NOMO-1 treated with DMSO at 0.1 percent for 48 hours (cell line): ENCODE results near the gene PIGH.

ENCODE experiments used
- DNase-seq: peaks from one replicate; lab custom pipeline; 2025; ENCODE audit not compliant: unreplicated experiment; lab: John Stamatoyannopoulos, UW

The PIGH gene

DNA sequence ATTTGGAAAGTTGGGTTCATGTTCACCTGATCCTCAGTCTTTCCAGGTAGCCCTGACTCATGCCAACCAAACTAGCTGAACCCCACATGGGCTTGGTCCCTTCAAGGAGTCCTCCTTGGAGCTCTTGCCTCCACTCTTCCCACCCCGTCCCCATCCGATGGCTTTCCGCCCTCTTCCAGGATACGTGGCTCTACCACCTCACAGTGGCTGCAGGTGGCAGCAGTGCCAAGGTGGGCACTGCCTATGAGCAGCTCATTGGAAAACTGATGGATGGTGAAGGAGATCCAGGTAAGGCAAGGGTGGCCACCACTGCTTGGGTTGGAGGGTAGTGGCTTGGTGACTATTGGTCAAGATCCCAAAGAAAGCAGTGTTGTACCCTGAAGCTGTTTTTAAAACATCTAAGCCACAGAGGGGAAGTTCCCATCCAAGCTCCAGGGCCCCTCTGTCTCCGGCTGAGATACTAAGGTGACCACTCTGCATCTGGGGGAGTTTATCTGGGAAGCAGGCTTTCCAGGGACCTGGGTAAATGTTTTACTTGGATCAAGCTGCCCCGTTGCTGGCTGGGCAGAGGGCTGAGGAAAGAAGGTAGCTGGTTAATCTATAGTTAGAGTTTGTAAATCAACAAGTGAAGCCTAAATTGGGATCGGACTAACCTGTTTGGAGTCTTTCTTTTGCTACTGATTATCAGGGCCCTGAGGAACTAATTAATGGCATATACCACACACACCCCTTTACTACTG lies 23.7 kb downstream of the PIGH start:
- DNase-seq, result no peak

DNA sequence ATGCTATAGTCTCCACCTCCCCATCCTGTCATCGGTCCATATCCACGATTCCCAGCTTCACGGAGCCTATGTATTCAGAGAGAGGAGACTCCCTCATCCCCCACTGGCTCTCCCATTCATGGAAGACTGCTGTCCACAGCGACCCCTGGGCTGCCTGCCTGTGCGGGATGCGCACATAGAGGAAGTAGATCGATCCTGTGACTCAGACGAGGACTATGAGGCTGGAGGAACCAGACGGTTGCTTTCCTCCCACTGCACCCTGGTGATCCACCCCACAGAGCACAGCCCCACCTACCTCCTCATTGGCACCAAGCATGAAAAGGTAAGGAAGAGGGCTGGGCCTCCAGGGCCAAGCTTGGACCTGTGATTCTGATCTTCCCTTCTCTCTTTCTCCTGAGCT lies 24.4 kb downstream of the PIGH start:
- peak; percentile 30 for DNase-seq

DNA sequence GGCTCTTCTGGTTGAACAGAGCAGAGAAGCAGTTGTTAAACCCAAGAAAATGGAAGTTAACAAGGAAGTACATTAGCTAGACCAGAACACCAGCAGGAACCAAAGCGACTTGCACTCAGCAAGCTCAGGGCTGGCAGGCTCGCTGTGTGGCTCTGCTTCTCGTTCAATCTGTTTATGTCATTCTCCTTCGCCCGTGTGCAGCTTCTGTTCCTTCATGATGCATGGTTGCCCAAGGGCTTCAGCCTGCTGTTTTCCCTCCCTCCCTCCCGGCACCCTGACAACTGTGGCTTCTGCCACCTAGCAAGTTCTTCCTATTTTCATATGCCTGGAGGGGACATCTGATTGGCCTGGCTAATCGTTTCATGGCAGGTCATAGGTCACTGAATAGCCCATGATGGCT lies 25.3 kb downstream of the PIGH start:
- no peak for DNase-seq

DNA sequence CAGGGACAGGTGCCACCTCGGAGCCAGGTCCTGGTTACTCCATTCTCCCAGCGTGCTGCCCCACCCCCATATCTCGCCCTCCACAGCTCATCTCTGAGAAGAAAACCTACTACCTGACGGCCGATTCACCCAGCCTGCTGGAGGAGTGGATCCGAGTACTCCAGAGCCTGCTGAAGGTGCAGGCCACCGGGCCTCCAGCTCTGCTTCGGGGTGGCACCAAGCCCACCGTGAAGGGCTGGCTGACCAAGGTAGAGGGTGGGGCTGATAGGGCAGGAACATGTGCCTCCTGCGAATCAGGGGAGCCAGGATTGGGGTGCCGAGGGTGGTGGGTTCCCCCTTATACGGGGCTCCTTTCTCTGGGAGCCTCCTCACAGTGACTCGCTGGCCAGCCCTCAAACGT lies 25.9 kb downstream of the PIGH start:
- no peak for DNase-seq

DNA sequence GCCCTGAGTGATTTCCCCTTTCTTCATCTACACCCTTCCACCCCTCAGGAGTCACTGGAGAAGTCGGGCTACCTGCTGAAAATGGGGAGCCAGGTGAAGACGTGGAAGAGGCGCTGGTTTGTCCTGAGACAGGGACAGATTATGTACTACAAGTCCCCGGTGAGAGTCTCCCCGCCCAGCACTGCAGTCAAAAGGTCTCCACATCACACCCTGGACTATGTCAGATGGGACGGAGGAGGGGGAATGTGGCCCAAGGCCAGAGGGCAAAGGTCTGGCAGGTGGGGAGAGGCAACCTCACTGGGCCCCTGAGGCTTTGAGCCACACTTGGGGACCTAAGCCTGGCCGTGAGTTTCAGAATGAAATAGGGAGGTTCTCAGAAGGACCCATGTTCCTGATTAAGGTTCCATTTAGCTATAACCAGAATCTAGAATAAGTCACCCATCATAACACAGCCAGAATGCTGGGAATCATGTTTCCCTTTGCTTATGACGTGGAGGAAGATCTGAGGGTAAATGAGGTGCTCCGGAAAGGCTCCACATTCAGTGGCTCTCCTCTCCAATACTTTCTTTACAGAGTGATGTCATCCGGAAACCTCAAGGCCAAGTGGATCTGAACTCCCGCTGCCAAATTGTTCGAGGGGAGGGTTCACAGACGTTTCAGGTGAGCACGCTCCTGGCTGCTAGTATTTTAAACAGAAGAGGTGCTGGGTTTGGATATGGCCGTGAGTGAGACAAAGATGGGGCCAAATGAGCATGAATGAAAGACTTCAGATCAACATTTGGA lies 26.6 kb downstream of the PIGH start:
- DNase-seq, result no peak

DNA sequence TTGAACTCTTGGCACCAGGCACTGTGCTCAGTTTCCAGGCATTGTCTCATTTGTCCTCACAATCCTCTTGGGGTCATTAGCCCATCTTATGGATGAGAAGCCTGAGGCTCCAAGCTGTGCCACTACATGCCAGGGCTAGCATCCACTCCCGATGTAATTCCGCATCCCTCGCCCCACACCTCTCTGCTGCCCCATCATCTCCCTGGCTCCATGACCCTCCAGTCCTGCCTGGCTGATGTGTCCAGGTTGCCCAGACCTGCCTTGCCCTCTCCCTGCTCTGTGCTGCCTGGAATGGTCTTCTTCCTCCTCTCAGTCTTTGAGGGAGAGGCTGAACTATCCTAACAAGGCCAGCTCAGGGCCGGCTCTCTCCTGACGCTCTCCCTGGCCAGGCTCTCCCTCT lies 27.5 kb downstream of the PIGH start:
- no peak for DNase-seq

DNA sequence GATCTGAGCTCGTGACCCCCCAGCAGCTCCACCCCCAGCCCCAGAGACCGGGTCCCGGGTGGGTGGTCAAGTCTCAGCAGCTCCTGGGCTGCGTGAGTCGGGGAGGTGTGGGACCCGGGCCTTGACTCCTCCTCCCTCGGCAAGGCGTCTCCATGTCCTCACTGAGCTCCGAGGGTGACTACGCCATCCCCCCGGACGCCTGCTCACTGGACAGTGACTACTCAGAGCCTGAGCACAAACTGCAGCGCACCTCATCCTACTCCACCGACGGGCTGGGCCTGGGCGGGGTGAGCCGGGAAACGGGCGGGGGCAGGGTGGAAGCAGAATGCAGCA lies 28.1 kb downstream of the PIGH start:
- DNase-seq, result no peak

DNA sequence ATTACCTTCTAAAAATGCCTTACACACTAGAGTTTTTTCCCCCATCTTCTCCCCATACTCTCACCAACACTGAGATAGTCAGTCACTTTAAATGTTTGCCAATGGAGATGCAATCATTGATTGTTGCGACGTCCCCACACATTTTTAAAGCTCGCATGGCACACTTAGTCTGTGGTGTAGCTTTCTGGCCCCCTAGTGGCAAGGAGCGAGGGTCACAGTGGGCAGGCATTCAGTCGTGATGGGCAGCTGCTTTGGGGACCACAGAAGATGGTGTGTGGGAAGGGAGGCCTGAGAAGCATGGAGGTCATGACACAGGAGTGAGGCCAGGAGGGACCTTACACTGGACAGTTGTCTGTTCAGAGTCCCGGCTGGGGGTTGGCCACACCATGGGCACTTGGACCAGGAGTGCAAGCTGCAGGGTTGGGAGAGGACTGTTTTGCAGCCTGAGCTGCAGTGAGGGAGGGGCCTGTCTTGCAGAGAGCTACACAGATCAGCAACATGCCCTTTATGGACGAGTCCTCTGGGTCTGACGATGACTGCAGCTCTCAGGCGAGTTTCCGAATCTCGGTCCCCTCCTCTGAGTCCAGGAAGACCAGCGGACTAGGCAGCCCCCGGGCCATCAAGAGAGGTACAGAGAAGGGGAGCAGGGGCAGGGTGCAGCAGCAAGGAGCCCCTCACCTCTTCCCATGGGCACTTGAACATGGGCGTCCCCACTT lies 28.6 kb downstream of the PIGH start:
- DNase-seq, result peak; percentile 40

DNA sequence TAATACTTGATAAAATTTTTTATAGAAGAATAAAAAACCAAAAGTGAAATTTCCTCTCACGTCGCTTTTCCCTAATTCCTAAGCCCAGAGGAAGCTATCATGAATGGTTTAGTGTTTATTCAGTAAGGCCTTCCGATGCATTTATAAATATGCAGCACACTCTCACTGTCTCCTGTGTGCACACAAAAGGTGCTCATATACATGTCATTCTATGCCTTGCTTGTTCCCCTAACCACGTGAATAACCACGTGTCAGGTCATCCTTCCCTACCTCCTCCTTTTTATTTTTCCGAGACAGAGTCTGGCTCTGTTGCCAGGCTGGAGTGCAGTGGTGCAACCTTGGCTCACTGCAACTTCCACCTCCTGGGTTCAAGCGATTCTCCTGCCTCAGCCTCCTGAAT lies 29.6 kb downstream of the PIGH start:
- DNase-seq, result no peak

DNA sequence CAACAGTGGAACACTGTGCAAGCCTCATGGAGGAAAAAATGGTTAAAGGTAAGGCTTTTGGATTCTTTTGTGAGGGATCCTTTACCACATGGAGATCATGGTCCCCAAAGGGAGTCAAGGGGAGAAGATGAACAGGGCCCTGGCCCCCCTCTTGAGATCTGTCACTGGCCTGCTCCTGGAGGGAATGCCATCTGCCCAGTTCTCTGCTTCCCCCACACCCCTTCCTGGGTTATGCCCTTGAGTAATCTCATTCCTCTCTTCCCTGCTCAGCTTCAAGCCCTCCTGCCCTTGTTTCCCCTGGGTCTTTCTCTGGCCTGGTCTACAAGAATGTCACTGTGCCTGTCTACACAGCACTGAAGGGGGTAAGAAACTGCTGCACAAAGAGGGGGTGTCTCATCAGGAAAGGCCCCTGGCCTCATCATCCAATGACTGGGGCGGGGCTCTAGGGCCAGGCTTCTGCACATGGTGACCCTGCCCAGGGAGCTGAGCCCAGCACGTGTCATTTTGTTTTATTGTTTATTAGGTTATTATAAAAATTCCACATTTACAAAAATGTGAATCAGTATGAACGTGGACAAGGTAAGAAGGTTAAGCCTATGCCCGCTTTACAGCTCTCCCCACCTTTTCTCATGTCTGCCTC lies 30.3 kb downstream of the PIGH start:
- no peak for DNase-seq

DNA sequence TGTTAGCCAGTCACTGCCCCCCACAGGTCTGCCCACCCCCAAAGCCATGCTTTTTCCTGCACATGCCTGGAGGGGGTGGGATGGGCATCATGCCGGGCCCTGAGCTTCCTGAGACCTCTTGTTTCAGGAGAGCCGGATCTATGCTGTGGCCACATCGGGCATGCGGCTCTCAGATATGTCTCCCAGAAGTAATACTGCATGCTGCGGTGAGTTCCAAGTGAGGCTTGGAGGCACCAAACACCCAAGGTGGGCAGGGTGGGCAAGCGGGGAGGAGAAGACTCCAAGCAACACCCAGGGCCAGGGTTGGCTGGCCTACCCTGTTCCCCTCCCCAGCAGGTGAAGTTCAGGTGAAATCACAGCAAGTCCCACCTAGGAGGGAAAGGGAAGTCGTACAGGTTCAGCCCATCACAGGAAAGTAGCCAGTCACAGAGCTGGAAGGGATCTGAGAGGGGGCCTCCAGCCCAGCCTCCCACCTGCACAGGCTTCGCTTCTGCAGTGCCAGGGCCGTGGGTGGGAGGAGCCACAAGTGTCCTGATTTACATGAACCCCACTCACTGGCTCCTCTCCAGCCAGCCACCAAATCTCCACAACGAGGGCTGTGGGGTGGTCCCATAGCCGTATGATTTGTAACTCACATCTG lies 30.9 kb downstream of the PIGH start:
- no peak for DNase-seq

DNA sequence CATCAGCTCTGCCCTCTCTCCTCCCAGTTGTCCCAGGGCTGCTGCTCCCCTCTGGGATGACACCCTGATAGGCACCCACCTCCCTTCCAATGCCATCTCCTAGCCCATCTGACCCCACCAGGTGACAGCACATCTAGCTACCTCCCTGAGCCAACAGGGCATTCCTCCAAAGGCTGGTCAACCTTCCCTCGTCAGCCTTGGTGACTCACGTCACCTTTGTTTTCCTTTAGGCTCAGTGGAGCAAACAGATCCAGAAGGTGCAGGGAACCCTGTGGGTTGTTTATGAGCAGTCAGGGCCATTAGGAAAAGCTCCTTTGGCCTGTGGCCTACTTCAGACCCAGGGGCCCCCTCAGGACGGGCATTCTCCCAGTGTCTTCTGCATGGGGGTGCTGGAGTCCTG lies 32.4 kb downstream of the PIGH start:
- DNase-seq, result no peak

DNA sequence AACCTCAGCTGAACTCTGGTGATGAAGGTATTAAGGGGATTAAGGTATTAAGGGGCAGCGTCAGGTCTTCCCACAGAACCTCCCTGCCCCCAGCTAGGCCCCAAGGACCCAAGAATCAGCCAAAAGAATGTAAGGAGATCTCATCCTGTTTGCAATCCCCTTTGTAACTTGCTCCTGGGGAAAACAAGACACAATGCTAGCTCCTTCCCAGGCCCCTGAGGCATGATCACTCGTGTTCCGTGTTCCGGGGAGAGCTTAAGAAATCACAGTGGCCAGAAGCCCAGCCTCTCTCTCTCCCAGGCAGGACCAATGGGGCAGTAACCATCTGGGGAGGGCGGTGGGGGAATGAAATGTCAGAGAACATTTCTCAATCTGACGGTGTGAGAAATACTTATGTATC lies 33.2 kb downstream of the PIGH start:
- DNase-seq, result no peak

DNA sequence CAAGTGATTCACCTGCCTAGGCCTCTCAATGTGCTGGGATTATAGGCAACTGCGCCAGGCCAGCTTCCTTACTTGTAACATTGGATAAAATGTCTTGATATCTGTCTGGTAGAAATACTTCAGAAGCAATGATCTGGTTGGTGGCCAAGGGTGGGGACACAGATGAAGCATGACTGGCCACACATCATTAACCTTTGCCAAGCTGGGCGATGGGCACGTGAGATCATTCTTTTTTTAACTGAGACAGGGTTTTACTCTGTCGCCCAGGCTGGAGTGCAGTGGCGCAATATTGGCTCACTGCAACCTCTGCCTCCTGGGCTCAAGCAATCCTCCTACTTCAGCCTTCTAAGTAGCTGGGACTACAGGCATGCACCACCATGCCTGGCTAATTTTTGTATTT lies 35.8 kb downstream of the PIGH start:
- no peak for DNase-seq

DNA sequence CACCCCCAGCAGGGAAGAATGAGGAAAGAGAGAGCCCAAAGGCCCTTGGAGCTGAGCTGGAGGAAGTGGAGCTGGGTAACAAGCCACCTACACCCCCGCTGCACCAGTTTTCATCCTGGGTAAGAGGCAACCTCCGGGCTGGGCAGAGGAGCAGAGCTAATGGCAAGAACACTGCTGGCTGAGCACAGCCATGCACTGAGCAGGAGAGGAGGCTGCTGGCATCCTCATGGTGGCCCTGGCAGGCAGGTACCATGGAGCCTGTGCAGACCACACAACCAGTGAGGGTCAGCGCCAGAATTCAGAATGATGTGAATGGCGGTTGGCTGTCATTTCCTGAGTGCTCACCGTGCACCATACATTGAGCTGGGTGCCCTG lies 37.3 kb downstream of the PIGH start:
- no peak for DNase-seq

DNA sequence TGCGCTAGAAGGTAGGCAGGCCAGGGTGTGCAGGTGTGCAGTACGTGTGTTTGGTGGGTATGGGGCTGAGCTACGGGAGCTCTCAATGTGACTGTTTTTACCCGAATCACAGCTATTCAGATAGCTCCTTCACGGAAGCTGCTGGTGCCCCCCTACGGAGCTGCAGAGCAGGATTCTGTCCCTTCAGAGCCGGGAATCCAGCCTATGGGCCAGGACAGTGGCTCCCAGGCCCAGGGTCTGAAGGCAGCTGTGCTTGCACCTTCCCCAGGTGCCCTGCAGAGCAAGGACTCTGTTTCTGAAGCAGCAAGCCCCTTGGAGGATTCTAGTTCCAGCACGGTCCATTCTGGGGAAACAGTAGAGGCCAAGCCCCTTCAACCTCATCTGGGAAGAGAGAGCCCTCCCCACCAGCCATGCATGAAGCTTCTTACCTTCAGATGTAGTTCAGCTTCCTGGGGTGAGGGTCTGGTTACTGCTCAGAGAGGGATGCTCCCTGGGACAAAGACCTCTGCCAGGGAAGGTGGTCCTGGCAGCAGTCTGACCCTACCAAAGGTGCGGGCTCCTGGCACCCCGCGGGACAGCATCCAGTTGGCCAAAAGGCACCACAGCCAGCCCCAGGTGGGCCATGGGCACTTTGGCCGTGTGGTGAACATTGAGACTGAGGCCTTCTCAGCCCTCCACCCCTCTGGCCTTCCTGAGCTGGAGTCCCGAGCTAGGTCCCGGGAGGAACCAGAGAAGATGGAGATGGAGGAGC lies 37.9 kb downstream of the PIGH start:
- no peak for DNase-seq

DNA sequence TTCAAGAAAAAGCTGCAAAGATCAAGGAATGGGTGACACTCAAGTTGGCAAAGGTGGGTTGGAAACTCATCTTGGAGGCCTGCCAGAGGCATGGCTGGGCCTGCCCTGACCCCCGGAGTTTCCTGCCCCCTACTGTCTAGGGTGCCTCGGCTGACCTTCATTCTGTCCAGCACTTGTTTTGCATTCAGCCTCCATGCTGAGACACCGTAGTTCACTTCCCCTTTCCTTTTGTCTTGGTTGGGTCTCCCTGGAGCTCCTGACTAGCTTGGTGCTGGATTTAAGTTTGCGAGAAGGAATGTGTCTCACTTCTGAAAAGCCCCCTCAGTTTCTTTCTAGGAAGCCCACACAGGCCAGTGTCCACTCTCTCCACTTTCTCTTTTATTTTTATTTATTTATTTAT lies 40.4 kb downstream of the PIGH start:
- DNase-seq, result peak; percentile 36

DNA sequence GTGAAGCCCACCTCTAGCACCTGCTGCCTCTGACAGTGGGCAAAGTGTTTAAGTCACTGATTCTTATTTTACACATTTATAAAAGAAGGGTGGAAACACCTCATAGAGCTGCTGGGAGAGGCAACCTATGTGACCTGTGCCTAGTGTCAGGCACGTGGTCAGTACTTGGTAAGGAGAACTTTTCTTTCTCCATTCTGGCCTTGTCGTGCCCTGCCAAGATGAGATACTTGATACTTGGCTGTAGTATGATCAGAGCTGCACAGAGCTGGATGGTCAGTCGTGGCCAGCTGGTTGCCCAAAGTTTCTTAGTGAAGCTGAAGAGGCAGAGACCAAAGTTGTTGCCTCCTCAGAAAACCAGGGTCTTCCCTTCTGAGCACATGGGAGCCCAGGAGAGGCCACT lies 42.4 kb downstream of the PIGH start:
- DNase-seq, result no peak

DNA sequence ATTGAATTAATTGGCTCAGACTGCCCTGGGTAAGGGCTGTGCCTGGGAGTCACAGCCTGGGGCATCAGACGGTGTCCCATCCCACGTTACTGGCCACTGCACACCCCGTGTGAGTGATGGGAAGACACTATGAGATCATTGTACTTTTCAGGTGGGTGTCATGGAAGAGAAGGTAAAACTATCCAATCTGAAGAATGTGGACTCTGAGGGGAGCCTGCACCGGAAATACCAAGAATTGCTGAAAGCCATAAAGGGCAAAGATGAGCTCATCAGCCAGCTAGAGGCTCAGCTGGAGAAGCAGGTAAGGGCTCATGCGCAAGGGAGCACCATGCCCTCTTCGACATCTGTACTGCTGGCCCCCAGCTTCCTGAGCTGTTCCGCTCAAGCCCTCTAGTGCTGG lies 43.0 kb downstream of the PIGH start:
- no peak for DNase-seq

DNA sequence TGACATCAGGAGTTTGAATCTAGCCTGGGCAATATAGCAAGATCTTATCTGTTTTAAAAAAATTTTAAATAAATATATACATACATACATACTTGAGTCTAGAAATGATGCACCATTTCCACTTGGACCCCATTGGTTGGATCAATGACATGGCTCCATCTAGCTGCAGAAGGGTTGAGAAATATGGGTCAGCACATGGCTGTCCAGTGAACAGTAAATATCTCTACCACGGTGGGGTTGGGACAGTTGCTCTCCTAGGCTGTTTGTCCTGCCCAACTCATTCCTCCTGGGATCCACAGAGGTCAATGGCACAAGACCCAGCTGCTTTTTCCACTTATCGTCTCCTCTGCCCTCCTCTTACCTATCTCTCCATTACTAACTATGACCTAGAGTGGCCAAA lies 43.4 kb downstream of the PIGH start:
- DNase-seq, result no peak
